Heart left ventricle (tissue), 16 donors: ENCODE results near the gene NR3C2. TPM values are rescaled to one million over a fixed set of nuclear protein-coding genes. Genes with fewer than 3 reads are reported as not detected.

Experiments used
- ATAC-seq, 4 donors: fragments of 200-7000 bp; cut with Tn5 transposase; one replicate each; pipeline ENCODE4 v1.9.1; 2020 to 2022; ENCODE audit warnings: moderate library complexity in 4 of 4, mild to moderate bottlenecking in 3 of 4, moderate number of reproducible peaks in 1 of 4
- DNase-seq, 5 donors: peaks; one replicate each; pipeline ENCODE4 v3.0.0-alpha.2; 2020
- H3K27ac ChIP-seq, 12 donors: fragments of 200-600 bp; sonication (generic) in 4 of 12; one replicate each; pipeline versions ENCODE4 v1.5.0 to v1.8.0; 2016 to 2022; ENCODE audit warnings: mild to moderate bottlenecking in 2 of 12
- H3K27me3 ChIP-seq, 9 donors: fragments of 200-600 bp; sonication (generic) in 2 of 9; one replicate each; pipeline versions ENCODE4 v1.5.1 to v1.8.0; 2016 to 2022; ENCODE audit warnings: mild to moderate bottlenecking in 3 of 9
- H3K36me3 ChIP-seq, 9 donors: fragments of 200-600 bp; sonication (generic) in 2 of 9; one replicate each; pipeline versions ENCODE4 v1.5.0 to v1.8.0; 2018 to 2022; ENCODE audit warnings: mild to moderate bottlenecking in 2 of 9
- H3K4me1 ChIP-seq, 12 donors: fragments of 200-600 bp; sonication (generic) in 4 of 12; one replicate each; pipeline versions ENCODE4 v1.5.0 to v1.8.0; 2016 to 2022; ENCODE audit warnings: mild to moderate bottlenecking in 3 of 12
- H3K4me3 ChIP-seq, 12 donors: fragments of 200-600 bp; sonication (generic) in 4 of 12; one replicate each; pipeline versions ENCODE4 v1.5.0 to v1.8.0; 2017 to 2022; ENCODE audit warnings: mild to moderate bottlenecking in 9 of 12, moderate library complexity in 4 of 12
- H3K9me3 ChIP-seq, 12 donors: fragments of 200-600 bp; sonication (generic) in 4 of 12; one replicate each; pipeline versions ENCODE4 v1.5.0 to v1.8.0; 2016 to 2022; ENCODE audit warnings: mild to moderate bottlenecking in 1 of 12
- POLR2A ChIP-seq, 2 donors: fragments of 450-650 bp; IDR thresholded peaks; one replicate each; pipeline ENCODE4 v1.6.1; 2017; ENCODE audit warnings: antibody characterized with exemption in 2 of 2, mild to moderate bottlenecking in 2 of 2, moderate library complexity in 2 of 2
- WGBS, 4 donors: extraction: QIAGEN DNeasy Blood & Tissue Kit in 2 of 4; methylation state at CpG; one replicate each; pipeline versions ENCODE4 v1.1.5 to v1.1.7; 2013 to 2018; 5-methylcytosine and 5-hydroxymethylcytosine counted together
- intact Hi-C, 10 donors: fragments of 100-400 bp; cut with DNase I; formaldehyde crosslinking; loops; one replicate each; pipeline versions ENCODE4 v1.11.1 to v1.14.2; 2022
- polyA plus RNA-seq, 2 donors: library from polyadenylated mRNA; stranded (reverse); fragments of 200-250 nt; gene quantifications; one replicate each; pipeline ENCODE4 v1.2.3, GENCODE V29; 2013
- total RNA-seq, 9 donors: library from RNA; depleted of rRNA in 2 of 9; stranded (reverse); fragments of >200 nt in 2 of 9; fragmentation: NEBNext Ultra II Directional in 3 of 9; extraction: Animal tissue kit (Norgen Biotek cat#: 25700) in 3 of 9; gene quantifications; one replicate each; pipeline versions ENCODE4 v1.1.0 to v1.2.4, GENCODE V29; 2016 to 2023
- TF ChIP-seq, protein P1 (sequence below), 12 donors: fragments of 200-600 bp; sonication (generic) in 4 of 12; IDR thresholded peaks; one replicate each; pipeline versions ENCODE4 v1.5.0 to v1.8.0; 2018 to 2022; ENCODE audit warnings: antibody characterized with exemption in 12 of 12, mild to moderate bottlenecking in 5 of 12
- donor health status: ischemic (EF 13 %, LVEDD 7.1; RV severe dilation, severe dysfunction).
- donor health status: healthy with polysubstance abuse.
- donor health status: DM: no; HTN: yes; CAD: no.
- donor health status: DM: no; HTN: no; CAD: no.
- donor health status: ischemic (EF 25% LVEDD 6.9; RV normal size, moderate dysfunction).
- donor health status: ischemic (EF 25% LVEDD 5.7; RV mildly dilated, moderate dysfunction).
- donor health status: healthy.
- donor health status: DM: yes; HTN: yes; CAD: no.
- donor health status: ischemic (EF 35%, LVEDD 5.7; RV mildly dilated, moderate dysfunction).
- donor health status: nonischemic (EF 11% LVEDD 7.7; RV severe dilation, severe dysfunction).
- donor health status: DM: yes; HTN: yes; CAD: no.
- donor health status: PGD.
- donor health status: ischemic (EF 29% LVEDD 5.4; RV normal size, mild dysfunction).
- donor health status: nonischemic (EF 23%, LVEDD 6.1; RV moderate dilation, normal function).

NR3C2 gene
- total and polyA plus RNA-seq, 11 donors: 3.6 to 26.5 (median 18.4) TPM

- intact Hi-C loops: no loop called here
- Histone ChIP-seq H3K36me3 (no peaks in the 10 kb centered on the region), H3K9me3 (no peaks in the 10 kb centered on the region), H3K27ac (no peak overlapping the region), H3K27me3 (no peaks in the 10 kb centered on the region), H3K4me1 (peaks cover 0 to 46% (median 10%) of the 10 kb centered on the region in 12 donors), H3K4me3 (no peak overlapping the region)
- peak in 3 of 4 donors; percentile 45 to 63 (median 62) for ATAC-seq
- no peak for DNase-seq
- TF ChIP-seq, protein P1, sequence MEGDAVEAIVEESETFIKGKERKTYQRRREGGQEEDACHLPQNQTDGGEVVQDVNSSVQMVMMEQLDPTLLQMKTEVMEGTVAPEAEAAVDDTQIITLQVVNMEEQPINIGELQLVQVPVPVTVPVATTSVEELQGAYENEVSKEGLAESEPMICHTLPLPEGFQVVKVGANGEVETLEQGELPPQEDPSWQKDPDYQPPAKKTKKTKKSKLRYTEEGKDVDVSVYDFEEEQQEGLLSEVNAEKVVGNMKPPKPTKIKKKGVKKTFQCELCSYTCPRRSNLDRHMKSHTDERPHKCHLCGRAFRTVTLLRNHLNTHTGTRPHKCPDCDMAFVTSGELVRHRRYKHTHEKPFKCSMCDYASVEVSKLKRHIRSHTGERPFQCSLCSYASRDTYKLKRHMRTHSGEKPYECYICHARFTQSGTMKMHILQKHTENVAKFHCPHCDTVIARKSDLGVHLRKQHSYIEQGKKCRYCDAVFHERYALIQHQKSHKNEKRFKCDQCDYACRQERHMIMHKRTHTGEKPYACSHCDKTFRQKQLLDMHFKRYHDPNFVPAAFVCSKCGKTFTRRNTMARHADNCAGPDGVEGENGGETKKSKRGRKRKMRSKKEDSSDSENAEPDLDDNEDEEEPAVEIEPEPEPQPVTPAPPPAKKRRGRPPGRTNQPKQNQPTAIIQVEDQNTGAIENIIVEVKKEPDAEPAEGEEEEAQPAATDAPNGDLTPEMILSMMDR (IDR thresholded peaks at IDR 0.05): no peak
- no peak for TF ChIP-seq POLR2A (IDR thresholded peaks at IDR 0.05)
Measured at GRCh38 chr4:148398988-148399387, 43.2 kb downstream of the NR3C2 start.

DNA sequence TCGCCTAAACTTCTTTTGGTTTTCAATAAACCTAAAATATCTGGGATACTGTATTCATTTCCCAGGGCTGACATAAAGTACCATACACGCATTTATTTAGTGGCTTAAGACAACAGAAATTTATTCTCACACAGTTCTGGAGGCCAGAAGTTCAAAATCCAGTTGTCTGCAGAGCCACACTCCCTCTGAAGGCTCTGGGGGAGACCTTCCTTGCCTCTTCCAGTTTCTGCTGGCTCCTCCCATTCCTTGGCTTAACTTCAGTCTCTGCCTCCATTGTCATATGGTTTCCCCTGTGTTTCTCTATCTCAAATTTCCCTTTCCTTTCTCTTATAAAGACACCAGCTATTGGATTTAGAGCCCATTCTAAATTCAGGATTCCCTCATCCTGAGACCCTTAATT lies 44.4 kb downstream of the NR3C2 start:
- no peaks in the 10 kb centered on the region for H3K9me3 ChIP-seq
- no peak overlapping the region for H3K4me3 ChIP-seq
- 91 to 96% (median 92%) methylated on average over 2 of the region's 2 CpGs for WGBS, 4 donors
- DNase-seq (no peak), ATAC-seq (no peak)
- intact Hi-C loops: no loop called here
- TF ChIP-seq, protein P1 (IDR thresholded peaks at IDR 0.05): no peak
- TF ChIP-seq POLR2A (IDR thresholded peaks at IDR 0.05): no peak
- H3K27ac ChIP-seq: peak overlapping the region in 1 of 12 donors; percentile 26
- H3K36me3 ChIP-seq: no peaks in the 10 kb centered on the region
- no peaks in the 10 kb centered on the region for H3K27me3 ChIP-seq
- H3K4me1 ChIP-seq: peaks cover 0 to 44% (median 10%) of the 10 kb centered on the region in 12 donors

DNA sequence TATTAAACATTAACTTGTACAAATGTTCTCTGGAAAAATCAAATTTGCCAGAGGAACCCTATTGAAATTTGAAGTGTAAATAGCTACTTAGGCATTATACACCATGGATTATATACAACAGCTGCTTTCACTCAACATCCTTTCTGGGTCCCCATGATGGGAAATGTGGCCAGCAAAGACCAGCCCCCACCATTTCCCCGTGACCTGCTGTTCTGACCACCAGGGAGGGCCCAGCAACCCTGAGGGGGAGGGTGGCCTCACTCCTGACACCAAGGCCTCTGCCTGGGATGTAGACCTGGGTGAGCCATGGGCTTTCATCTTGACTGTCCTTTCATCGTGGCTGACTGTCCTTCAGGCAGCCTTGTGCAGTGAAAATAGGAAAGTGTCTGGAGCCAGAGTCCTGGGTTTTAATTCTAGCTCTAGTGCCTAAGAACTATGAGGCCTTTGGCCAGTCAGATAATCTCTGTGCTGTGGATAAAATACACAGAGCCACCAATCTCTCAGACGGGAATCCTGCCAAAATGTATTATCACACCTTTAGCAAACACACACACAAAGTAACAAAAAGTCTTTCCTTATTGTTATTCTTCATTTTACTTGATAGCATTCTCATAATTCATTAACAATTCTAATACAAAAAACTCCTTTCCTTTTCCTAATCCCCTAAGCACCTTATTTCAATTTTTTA lies 45.1 kb downstream of the NR3C2 start:
- peak in 1 of 5 donors; percentile 27 for DNase-seq
- intact Hi-C loops: no loop called here
- no peaks in the 10 kb centered on the region for H3K9me3 ChIP-seq
- WGBS, 4 donors: 48 to 54% (median 52%) methylated on average over 3 of the region's 3 CpGs
- no peaks in the 10 kb centered on the region for H3K27me3 ChIP-seq
- H3K27ac ChIP-seq: peak overlapping the region in 3 of 12 donors; percentile 12 to 45 (median 37)
- ATAC-seq: peak in 2 of 4 donors; percentile 22 to 23
- no peak overlapping the region for H3K4me3 ChIP-seq
- peaks cover 0 to 47% (median 10%) of the 10 kb centered on the region in 12 donors for H3K4me1 ChIP-seq
- no peaks in the 10 kb centered on the region for H3K36me3 ChIP-seq
- TF ChIP-seq POLR2A (IDR thresholded peaks at IDR 0.05): no peak
- TF ChIP-seq, protein P1 (IDR thresholded peaks at IDR 0.05): no peak

DNA sequence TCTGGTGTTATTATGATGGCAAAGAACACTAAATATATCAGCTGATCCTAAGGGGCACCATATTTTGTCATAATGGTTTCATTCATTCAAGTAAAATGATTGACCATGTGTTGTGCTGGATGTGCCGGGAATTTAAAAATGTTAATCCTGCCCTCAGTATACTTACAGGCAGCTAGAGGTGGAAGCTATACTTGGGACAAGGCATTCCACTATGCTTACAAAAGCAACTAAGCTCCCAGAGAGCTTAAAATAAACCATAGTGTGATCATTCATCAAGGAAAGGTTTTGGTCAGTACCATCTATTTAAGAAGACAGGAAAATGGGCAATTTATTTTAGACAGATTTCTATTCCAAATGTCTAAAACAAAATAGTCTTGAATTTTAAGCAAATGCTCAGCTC lies 46.4 kb downstream of the NR3C2 start:
- Histone ChIP-seq H3K27me3 (no peaks in the 10 kb centered on the region), H3K9me3 (no peaks in the 10 kb centered on the region), H3K4me1 (peaks cover 0 to 50% (median 10%) of the 10 kb centered on the region in 12 donors), H3K4me3 (no peak overlapping the region), H3K27ac (no peak overlapping the region), H3K36me3 (no peaks in the 10 kb centered on the region)
- peak in 3 of 4 donors; percentile 63 to 72 (median 64) for ATAC-seq
- DNase-seq: no peak
- intact Hi-C loops: no loop called here
- TF ChIP-seq, protein P1 (IDR thresholded peaks at IDR 0.05): no peak
- TF ChIP-seq POLR2A (IDR thresholded peaks at IDR 0.05): no peak
- WGBS, 4 donors: 63 to 80% (median 67%) methylated on average over 1 of the region's 1 CpG
